Hippocampal formation (tissue), 2 donors: ENCODE results near the gene NTRK3.

Source experiments
- DNase-seq, 2 donors: peaks; one replicate each; lab custom pipeline; 2025; lab: John Stamatoyannopoulos, UW

The NTRK3 gene

DNA sequence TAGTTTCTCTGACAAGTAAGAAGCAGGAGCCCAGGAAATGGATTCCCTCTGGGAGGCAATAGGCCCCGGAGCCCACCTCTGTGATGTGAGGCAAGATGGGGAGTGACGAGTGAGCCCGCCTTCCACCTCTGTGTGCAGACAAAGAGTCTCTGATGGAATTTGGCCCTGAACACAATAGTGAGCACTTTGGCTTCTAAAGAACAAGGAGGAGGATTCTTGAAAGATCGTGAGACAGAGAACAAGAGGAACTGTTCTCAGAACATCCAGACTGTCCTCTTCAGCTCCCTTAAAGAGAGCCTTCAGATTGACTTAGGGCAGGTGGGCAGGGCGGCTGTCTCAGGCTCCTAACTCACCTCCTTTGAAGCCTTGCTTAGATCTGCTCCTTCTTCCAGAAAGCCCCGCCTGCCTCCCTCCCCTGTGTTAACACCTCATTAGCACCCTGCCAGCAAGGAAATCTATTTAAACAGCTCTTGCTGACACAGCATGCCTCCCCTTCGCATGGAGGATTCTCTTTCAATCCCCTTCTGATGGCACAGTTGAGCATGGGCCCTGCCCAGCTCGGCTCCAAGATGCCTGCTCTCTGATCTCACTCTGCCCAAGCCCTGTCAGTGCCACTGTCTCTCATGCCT lies 430.3 kb downstream of the NTRK3 start:
- no peak for DNase-seq

DNA sequence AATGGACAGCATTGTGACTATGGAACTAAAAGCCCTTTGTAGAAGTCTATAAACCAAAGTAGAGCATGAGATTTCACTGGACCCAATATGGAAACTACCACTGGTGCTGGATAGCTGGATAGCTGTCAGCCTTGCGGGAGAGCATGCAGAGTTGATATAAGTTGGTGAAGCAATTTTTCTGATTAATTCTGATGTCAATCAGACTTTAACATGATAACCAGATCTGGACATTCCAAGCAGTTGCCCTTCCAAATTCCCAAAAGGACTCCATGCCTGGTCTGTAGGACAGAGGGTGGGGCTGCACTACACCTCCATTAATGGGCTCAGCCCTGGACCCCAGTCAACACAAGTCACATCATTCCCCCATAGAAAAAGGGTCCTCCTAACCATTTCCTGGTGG lies 437.8 kb downstream of the NTRK3 start:
- no peak for DNase-seq

DNA sequence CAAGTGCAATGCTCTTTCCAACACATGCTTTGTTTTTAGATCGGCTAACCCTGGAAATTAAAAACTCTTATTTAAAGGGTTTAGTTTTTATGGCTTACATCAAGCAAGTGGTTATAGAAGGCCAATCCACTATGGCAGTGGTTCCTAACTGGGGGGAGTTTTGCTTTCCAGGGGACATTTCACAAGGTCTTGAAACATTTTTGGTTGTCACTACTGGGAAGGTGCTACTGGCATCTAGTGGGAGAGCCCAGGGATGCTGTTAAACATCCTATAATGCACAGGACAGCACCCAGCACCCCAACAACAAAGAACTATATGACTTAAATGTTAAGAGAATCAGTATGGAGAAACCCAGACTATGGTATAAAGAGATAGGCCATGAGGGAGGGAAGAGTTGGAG lies 439.0 kb downstream of the NTRK3 start:
- no peak for DNase-seq

DNA sequence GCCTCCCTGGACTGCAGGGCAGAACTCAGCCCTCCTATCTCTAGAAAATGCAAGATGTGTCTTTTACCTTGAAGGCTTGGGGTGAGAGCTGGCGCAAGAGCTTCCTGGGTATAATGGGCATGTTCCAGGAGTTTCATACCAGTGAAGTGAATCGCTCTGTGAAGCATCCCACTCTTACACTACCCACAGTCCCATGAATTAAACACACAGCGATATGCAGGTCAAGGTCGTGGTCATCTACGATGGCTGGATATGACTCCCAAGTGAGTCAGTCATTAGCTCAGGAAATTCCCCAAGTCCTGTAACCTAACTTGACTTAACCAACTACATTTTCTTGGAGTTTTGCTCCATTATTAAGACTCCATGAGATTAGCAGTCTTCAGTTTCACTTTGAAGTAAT lies 439.7 kb downstream of the NTRK3 start:
- no peak for DNase-seq

DNA sequence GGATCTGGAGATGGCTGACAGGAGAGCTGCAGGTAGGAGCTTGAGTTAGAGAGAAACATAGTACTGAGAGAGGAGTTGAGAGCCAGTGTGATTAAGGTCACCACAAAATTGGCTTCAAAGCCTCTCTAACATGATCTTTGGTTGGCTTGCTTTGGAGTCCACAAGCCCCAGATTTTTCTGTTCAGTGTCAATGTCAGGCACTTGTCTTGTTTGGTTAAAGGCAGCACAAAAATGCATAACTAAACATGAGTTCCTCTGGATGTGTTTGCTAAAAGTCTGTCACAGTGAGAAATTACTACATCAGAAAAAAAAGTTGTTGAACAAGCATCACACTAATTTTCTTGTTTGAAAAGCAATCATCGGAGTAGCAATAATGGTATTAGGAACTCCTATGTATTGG lies 440.5 kb downstream of the NTRK3 start:
- DNase-seq, result no peak
